ENCODE results near the gene LDHD.

DNA sequence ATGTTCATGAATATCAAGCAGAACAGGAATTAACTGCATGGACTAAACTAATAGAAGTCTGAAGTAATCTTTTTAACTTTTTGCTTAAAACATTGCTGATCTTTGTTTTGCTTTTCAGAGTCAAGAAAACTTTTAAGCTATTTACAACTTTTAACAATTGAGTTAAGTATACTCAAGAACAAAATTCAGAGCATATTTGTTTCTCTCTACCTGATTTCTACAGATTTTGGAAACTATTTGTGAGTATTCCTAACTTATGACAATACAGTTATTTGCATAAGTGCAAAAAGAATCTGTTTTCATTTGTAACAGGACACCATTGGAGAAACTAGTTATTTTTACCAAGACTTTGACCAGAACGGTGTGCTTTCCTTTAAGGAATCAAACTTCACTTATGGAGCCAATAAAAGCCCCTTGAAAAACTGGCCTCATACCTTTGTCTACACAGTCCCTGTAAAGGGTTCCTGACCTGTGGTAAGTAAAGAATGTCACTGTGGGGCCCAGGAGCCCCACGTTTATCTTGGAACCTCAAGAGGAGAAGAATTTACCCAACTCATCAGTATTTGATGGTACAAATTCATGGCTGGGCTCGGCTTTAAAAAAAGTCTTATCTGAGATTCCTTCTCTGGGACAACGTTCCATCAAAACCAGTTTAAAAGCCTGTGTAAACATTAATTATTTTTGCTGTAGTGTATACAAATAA is 11.3 kb upstream of the LDHD start:
- TF ChIP-seq, protein P1, sequence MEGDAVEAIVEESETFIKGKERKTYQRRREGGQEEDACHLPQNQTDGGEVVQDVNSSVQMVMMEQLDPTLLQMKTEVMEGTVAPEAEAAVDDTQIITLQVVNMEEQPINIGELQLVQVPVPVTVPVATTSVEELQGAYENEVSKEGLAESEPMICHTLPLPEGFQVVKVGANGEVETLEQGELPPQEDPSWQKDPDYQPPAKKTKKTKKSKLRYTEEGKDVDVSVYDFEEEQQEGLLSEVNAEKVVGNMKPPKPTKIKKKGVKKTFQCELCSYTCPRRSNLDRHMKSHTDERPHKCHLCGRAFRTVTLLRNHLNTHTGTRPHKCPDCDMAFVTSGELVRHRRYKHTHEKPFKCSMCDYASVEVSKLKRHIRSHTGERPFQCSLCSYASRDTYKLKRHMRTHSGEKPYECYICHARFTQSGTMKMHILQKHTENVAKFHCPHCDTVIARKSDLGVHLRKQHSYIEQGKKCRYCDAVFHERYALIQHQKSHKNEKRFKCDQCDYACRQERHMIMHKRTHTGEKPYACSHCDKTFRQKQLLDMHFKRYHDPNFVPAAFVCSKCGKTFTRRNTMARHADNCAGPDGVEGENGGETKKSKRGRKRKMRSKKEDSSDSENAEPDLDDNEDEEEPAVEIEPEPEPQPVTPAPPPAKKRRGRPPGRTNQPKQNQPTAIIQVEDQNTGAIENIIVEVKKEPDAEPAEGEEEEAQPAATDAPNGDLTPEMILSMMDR (conservative IDR thresholded peaks at IDR 0.05), result no peak
- TF ChIP-seq ZFX (IDR thresholded peaks at IDR 0.05), result no peak

Measured in C4-2B (cell line).